Measurements from ENCODE around the gene CCDC85C.

- no peak for TF ChIP-seq POLR2A (IDR thresholded peaks at IDR 0.05)
- TF ChIP-seq POLR2AphosphoS5 (IDR thresholded peaks at IDR 0.05): no peak
These were observed 135.0 kb downstream of the CCDC85C start for GRCh38 chr14:99468836-99469592.

All from prostate gland (tissue), 1 donor.